GM13977 (cell line): ENCODE data around the gene ZSCAN9.

ENCODE experiments used
- DNase-seq: peaks from one replicate; pipeline ENCODE4 v3.0.0; 2012; ENCODE audit warnings: low spot score
- CTCF ChIP-seq: IDR thresholded peaks from 2 replicates; pipeline ENCODE4 v1.5.1; 2012; ENCODE audit warnings: mild to moderate bottlenecking, control low read depth; ENCODE audit not compliant: insufficient read depth; ENCODE audit errors: extremely low read depth, missing control alignments
- in situ Hi-C: fragments of 300-500 bp; cut with MboI; formaldehyde crosslinking; loops from one replicate; pipeline ENCODE4 v1.12.0; 2022; ENCODE audit warnings: low sequenced_read_pairs, low pct_unique_long_range_greater_than_20kb, mixed read lengths, inconsistent platforms; ENCODE audit not compliant: unreplicated experiment

ZSCAN9 gene

GRCh38 chr6:28252009-28252975 is 27.2 kb downstream of the ZSCAN9 start, which contains the start of gene ZKSCAN4:
Gene ZKSCAN4 (minus strand): TSS chr6:28252269. CDS start chr6:28251980, 289 bp downstream.
- no peak for TF ChIP-seq CTCF
- peak; percentile 83 for DNase-seq
- in situ Hi-C loops: no loop called here

DNA sequence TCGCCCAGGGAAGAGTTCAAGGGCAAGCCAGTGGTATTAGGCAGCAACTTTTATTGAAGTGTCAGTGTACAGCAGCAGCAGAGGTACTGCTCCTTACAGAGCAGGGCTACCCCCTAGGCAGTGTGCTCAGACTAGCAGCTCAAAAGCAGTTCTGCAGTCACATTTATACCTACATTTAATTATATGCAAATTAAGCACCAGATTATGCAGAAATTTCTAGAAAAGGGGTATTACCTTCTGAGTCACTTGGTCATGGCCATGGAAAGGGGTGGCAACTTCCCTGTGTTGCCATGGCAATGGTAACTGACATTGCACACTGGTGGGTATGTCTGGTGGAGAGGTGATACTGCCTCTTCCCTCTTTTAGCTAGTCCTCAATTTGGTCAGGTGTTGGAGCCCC is 29.0 kb downstream of the ZSCAN9 start:
- DNase-seq: no peak
- no peak for TF ChIP-seq CTCF
- in situ Hi-C loops: no loop called here

- in situ Hi-C loops: no loop called here
- no peak for DNase-seq
- TF ChIP-seq CTCF: no peak
These were observed 32.0 kb downstream of the ZSCAN9 start for GRCh38 chr6:28257042-28257441.

DNA sequence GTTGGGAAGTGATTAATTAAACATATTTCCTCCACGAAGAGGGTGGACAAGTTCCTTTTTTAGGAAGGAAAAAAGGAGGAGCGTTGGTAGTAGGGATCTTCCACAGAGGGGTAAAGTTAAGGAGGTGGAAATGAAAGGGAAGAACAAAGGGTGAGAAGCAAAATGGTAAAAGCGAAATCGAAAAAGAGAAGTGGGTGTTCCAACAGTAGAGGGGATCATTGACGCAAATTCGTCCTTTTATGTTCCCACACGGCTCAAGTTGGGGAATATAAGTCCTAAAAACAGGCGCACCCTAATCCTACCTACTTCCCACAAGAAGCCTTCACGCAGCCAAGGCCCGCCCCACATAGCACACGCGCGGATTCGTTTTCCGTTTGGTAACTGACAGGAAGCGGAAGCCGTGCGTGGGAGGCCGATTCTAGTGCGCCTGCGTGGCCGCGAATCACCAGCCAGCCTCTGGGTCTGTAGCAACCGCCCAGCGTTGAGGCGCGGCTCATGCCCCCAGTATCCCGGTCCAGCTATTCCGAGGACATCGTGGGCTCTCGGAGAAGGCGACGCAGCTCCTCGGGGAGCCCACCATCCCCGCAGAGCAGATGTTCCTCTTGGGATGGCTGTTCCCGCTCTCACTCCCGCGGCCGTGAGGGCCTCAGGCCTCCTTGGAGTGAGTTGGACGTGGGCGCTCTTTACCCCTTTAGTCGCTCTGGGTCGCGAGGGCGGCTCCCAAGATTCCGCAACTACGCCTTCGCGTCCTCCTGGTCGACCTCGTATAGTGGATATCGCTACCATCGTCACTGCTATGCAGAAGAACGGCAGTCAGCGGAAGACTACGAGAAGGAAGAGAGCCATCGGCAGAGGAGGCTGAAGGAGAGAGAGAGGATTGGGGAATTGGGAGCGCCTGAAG is 34.1 kb downstream of the ZSCAN9 start, which contains the start of gene NKAPL:
Gene NKAPL (plus strand): TSS at position 421 of the 901 bp plus-strand sequence. CDS start 75 bp downstream, at position 496.
- in situ Hi-C loops: no loop called here
- DNase-seq: no peak
- no peak for TF ChIP-seq CTCF

DNA sequence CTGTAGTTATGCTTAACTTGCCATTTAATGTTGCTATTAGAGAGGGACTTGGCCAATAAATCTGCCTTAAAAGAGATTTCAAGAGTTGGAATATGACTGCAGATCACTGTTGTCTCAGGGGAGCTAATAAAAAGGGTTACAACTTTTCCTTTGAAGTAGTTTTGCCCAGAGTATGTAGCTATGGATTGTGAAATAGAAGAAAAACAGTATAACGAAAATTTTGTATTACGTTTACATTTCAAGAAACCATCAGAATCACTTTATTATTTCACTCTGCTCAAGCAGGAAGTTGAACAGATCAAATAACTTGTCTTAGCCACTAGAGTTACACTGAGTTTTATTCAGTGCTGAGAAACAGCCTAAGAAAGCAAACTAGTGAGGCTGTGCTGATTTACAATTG is 38.8 kb downstream of the ZSCAN9 start:
- no peak for TF ChIP-seq CTCF
- DNase-seq: no peak
- in situ Hi-C loops: no loop called here

GRCh38 chr6:28264834-28265401 is 39.8 kb downstream of the ZSCAN9 start:
- TF ChIP-seq CTCF: no peak
- DNase-seq: no peak
- in situ Hi-C loops: no loop called here
